Transverse colon (tissue), 4 donors: ENCODE data around the gene DIAPH3. TPM values are rescaled to one million over a fixed set of nuclear protein-coding genes. Genes with fewer than 3 reads are reported as not detected.

Experiments used
- DNase-seq: peaks from one replicate; pipeline ENCODE4 v3.0.0-alpha.2; 2019
- H3K27ac ChIP-seq, 4 donors: fragments of 200-600 bp; sonication (generic); 2 replicates each; pipeline ENCODE4 v1.5.1; 2016 to 2018; ENCODE audit warnings: inconsistent platforms in 4 of 4
- H3K27me3 ChIP-seq: fragments of 200-600 bp; sonication (generic); 2 replicates; pipeline ENCODE4 v1.5.1; 2017; ENCODE audit warnings: inconsistent platforms
- H3K36me3 ChIP-seq, 4 donors: fragments of 200-600 bp; sonication (generic); 2 replicates each; pipeline ENCODE4 v1.5.1; 2017 to 2019; ENCODE audit warnings: inconsistent platforms in 4 of 4
- H3K4me1 ChIP-seq, 4 donors: fragments of 200-600 bp; sonication (generic); 2 replicates each; pipeline ENCODE4 v1.5.1; 2017 to 2020; ENCODE audit warnings: inconsistent platforms in 4 of 4
- H3K4me3 ChIP-seq, 4 donors: fragments of 200-600 bp; sonication (generic); 1 replicate in 1 of 4; 2 replicates in 3 of 4; pipeline versions ENCODE4 v1.5.1 to v1.6.1; 2017 to 2019; ENCODE audit warnings: inconsistent platforms in 4 of 4
- H3K9me3 ChIP-seq, 2 donors: fragments of 200-600 bp; sonication (generic); 2 replicates each; pipeline ENCODE4 v1.5.1; 2017 to 2019; ENCODE audit warnings: inconsistent platforms in 2 of 2
- EP300 ChIP-seq: sonication (generic); formaldehyde crosslinking; IDR thresholded peaks from one replicate; pipeline ENCODE4 v1.6.1; 2017; ENCODE audit warnings: antibody characterized with exemption, low read depth
- POLR2A ChIP-seq: fragments of 450-650 bp; IDR thresholded peaks from one replicate; pipeline ENCODE4 v1.6.1; 2016; ENCODE audit warnings: antibody characterized with exemption, mild to moderate bottlenecking, moderate library complexity
- POLR2AphosphoS5 ChIP-seq, 3 donors: sonication (generic); formaldehyde crosslinking; IDR thresholded peaks; one replicate each; pipeline ENCODE4 v1.6.1; 2016; ENCODE audit warnings: antibody characterized with exemption in 3 of 3
- WGBS, 2 donors: methylation state at CpG; one replicate each; pipeline ENCODE4 v1.1.5; 2018; ENCODE audit warnings: low coverage in 1 of 2; 5-methylcytosine and 5-hydroxymethylcytosine counted together
- in situ Hi-C, 4 donors: fragments of 200-750 bp; cut with MboI; loops; one replicate each; pipeline versions ENCODE4 v1.15.0 to v1.15.1; 2017; ENCODE audit warnings: low sequenced_read_pairs in 3 of 4, low pct_ligation_motif_present in 1 of 4, low pct_unique_long_range_greater_than_20kb in 1 of 4
- intact Hi-C: fragments of 100-400 bp; cut with DNase I; formaldehyde crosslinking; loops from one replicate; pipeline ENCODE4 v1.15.1; 2023; ENCODE audit warnings: low total_unique reads
- total RNA-seq, 4 donors: library from RNA; depleted of rRNA; stranded (reverse); fragments of >200 nt; gene quantifications; one replicate each; pipeline ENCODE4 v1.1.0, GENCODE V29; 2016
- TF ChIP-seq, protein P1 (sequence below), 5 experiments: fragments of 200-600 bp in 3 of 5; fragments of 450-650 bp in 2 of 5; sonication (generic) in 3 of 5; IDR thresholded peaks; 1 replicate in 2 of 5; 2 replicates in 3 of 5; pipeline ENCODE4 v1.5.1; 2016 to 2017; ENCODE audit warnings: antibody characterized with exemption in 5 of 5, inconsistent platforms in 3 of 5, mild to moderate bottlenecking in 2 of 5, moderate library complexity in 1 of 5

DIAPH3 gene
- total RNA-seq, 4 donors from 2014 or later: 0.95 to 1.6 (median 1.2) TPM

DNA sequence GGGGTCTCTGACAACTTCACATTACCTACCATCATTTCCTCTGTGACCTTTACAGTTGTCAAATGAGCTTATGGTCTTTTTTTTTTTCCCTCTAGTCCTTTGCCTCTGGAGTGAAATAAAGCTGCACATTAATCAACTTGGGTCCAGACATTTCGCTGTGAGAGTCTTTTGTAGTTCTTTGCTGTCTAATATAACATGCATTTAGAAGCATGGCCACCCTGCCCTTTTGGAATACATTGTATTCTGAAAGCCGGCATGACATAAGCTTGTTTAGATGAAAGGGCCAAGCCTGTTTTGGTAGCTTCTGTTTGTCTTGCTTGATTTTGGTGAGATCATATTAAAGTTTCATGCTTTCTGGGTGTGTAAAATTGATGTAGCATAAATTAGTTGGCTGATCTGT, 509.8 kb downstream of the DIAPH3 start:
- Histone ChIP-seq H3K36me3 (no peaks in the 10 kb centered on the region), H3K9me3 (no peaks in the 10 kb centered on the region), H3K27ac (no peak overlapping the region), H3K4me1 (no peaks in the 10 kb centered on the region), H3K4me3 (no peak overlapping the region), H3K27me3 (no peaks in the 10 kb centered on the region)
- in situ Hi-C loops: loop anchor here in 1 of 4 donors (25.0 kb wide), 1 partner anchor 267 kb away; no protein-coding TSS in a partner anchor
- TF ChIP-seq EP300 (no peak), POLR2AphosphoS5 (IDR thresholded peaks at IDR 0.05) (no peak), POLR2A (no peak)
- TF ChIP-seq, protein P1, sequence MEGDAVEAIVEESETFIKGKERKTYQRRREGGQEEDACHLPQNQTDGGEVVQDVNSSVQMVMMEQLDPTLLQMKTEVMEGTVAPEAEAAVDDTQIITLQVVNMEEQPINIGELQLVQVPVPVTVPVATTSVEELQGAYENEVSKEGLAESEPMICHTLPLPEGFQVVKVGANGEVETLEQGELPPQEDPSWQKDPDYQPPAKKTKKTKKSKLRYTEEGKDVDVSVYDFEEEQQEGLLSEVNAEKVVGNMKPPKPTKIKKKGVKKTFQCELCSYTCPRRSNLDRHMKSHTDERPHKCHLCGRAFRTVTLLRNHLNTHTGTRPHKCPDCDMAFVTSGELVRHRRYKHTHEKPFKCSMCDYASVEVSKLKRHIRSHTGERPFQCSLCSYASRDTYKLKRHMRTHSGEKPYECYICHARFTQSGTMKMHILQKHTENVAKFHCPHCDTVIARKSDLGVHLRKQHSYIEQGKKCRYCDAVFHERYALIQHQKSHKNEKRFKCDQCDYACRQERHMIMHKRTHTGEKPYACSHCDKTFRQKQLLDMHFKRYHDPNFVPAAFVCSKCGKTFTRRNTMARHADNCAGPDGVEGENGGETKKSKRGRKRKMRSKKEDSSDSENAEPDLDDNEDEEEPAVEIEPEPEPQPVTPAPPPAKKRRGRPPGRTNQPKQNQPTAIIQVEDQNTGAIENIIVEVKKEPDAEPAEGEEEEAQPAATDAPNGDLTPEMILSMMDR (IDR thresholded peaks at IDR 0.05): no peak
- WGBS, 2 donors: 79 to 83% methylated on average over 2 of the region's 2 CpGs
- intact Hi-C loops: loop anchor here (5.0 kb wide), 1 partner anchor 1368 kb away; no protein-coding TSS in a partner anchor
- DNase-seq: no peak

DNA sequence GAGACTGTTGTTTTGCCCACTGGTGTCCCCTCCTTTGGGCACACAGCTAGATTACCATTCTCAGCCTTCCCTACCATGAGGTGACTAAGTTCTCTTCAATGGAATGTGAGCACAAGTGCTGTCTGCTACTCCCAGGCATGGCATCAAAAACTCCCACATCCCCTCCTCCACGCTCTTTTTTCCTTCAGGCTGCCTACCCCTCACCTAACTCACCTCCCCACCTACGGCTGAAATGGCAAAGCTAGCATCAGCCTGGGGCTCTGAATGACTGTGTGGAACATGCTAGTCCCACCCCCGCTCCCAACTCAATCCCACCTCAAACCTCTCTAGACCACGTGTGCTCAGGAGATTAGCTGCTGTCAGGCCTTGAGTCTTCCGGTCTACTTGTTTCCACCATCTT, 512.2 kb downstream of the DIAPH3 start:
- 83 to 100% methylated on average over 1 to 5 of the region's 5 CpGs for WGBS, 2 donors
- H3K4me1 ChIP-seq: no peaks in the 10 kb centered on the region
- in situ Hi-C loops: loop anchor here in 1 of 4 donors (25.0 kb wide), 1 partner anchor 264 kb away; no protein-coding TSS in a partner anchor
- H3K36me3 ChIP-seq: no peaks in the 10 kb centered on the region
- H3K27me3 ChIP-seq: no peaks in the 10 kb centered on the region
- intact Hi-C loops: loop anchor here (5.0 kb wide), 1 partner anchor 1371 kb away; no protein-coding TSS in a partner anchor
- TF ChIP-seq, protein P1 (IDR thresholded peaks at IDR 0.05): no peak
- TF ChIP-seq EP300 (no peak), POLR2AphosphoS5 (IDR thresholded peaks at IDR 0.05) (no peak), POLR2A (no peak)
- H3K27ac ChIP-seq: no peak overlapping the region
- H3K9me3 ChIP-seq: no peaks in the 10 kb centered on the region
- no peak overlapping the region for H3K4me3 ChIP-seq
- no peak for DNase-seq

DNA sequence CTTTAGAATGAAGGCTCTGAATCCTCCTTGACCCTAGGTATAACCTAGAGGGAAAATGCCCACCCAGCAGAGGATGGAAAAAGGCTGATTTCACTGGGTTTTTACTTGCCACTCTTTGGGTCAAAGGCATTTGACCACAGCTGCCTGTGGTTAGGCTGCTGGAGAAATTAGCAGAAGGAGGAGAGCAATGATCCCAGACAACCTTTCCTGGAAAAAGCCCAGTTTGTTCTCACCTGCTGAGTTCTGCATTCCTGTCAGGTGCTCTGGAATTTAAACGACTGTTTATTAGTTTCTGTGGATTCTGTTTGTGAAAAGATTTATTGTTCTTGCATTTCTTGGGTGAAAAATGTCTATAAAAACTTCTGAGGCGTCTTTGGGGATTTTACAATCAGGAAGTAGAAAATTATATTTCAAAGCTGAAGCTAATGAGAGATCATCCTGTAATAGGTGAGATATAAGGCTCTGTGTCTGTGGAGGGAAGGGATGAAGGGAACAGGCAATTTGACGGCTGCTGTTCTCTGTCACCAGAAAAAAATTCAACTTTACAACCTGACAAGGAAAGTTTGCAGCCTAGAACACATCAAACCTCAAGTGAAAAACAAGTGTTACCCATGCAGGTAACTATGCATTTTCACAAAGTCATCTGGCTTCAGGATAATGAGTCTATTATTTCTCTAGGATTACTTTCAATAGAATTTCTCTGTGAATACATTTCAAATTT, 519.7 kb downstream of the DIAPH3 start:
- WGBS, 2 donors: 15 to 17% methylated on average over 2 to 3 of the region's 3 CpGs
- H3K4me3 ChIP-seq: no peak overlapping the region
- intact Hi-C loops (no loop called here), in situ Hi-C loops (no loop called here)
- no peak for TF ChIP-seq POLR2A
- TF ChIP-seq, protein P1 (IDR thresholded peaks at IDR 0.05): no peak
- TF ChIP-seq POLR2AphosphoS5 (IDR thresholded peaks at IDR 0.05): no peak
- TF ChIP-seq EP300: no peak
- no peaks in the 10 kb centered on the region for H3K4me1 ChIP-seq
- H3K36me3 ChIP-seq: no peaks in the 10 kb centered on the region
- no peak overlapping the region for H3K27ac ChIP-seq
- no peaks in the 10 kb centered on the region for H3K27me3 ChIP-seq
- no peak for DNase-seq
- no peaks in the 10 kb centered on the region for H3K9me3 ChIP-seq

DNA sequence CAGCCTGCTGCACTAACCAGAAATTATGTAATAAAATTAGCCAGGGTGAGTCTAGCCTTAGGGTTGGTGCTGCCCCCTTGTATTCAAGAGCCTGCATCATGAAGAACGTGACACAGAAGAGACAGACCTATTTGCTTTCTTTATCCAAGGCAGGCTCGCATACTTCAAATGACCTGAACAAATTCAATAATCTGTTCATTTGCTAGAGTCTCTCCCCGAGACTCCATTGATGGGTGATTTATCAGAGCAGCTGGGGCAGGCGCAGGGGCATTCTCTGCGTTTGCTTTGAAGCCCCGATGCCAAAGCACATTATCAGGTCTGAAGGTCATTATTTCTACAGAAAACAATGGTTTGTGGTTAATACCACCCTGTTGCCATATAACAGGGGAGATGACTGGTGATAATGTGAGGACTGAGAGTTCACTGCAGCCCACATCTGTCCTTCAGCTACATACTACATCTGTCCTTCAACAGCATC, 520.3 kb downstream of the DIAPH3 start:
- in situ Hi-C loops (no loop called here), intact Hi-C loops (no loop called here)
- Histone ChIP-seq H3K9me3 (no peaks in the 10 kb centered on the region), H3K4me3 (no peak overlapping the region), H3K27me3 (no peaks in the 10 kb centered on the region), H3K4me1 (no peaks in the 10 kb centered on the region), H3K36me3 (no peaks in the 10 kb centered on the region), H3K27ac (no peak overlapping the region)
- DNase-seq: no peak
- TF ChIP-seq EP300: no peak
- TF ChIP-seq POLR2A: no peak
- TF ChIP-seq, protein P1 (IDR thresholded peaks at IDR 0.05): no peak
- no peak for TF ChIP-seq POLR2AphosphoS5 (IDR thresholded peaks at IDR 0.05)
- WGBS, 2 donors: 71 to 84% methylated on average over 4 to 6 of the region's 6 CpGs
